ENCODE measurements around the gene MED13L.
A peak's percentile ranks its signal among the peaks of the same experiment; 100 is the strongest.

DNA sequence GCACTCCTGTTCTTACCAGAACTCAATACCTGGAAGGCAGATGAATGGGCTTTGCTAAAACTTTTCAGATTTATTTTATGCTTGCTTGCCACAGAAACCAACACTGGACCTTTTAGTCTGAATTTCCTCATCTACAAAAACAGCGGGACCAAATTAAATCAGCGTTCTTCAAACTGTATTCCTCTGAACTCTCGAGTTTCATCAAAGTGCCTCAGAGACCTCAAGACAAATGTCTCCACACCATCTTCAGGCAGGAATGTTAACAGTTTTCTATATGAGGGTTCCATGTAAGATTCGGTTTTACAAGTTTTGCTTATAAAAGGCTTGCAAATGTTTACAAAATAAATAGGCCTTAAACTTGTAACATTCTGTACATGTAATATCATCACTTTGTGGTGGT is 74.6 kb downstream of the MED13L start:
- TF ChIP-seq, protein P1, sequence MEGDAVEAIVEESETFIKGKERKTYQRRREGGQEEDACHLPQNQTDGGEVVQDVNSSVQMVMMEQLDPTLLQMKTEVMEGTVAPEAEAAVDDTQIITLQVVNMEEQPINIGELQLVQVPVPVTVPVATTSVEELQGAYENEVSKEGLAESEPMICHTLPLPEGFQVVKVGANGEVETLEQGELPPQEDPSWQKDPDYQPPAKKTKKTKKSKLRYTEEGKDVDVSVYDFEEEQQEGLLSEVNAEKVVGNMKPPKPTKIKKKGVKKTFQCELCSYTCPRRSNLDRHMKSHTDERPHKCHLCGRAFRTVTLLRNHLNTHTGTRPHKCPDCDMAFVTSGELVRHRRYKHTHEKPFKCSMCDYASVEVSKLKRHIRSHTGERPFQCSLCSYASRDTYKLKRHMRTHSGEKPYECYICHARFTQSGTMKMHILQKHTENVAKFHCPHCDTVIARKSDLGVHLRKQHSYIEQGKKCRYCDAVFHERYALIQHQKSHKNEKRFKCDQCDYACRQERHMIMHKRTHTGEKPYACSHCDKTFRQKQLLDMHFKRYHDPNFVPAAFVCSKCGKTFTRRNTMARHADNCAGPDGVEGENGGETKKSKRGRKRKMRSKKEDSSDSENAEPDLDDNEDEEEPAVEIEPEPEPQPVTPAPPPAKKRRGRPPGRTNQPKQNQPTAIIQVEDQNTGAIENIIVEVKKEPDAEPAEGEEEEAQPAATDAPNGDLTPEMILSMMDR (optimal IDR thresholded peaks at IDR 0.05 in 1 of 3, IDR thresholded peaks at IDR 0.05 in 1 of 3, conservative IDR thresholded peaks at IDR 0.05 in 1 of 3; ENCODE audit: extremely low read depth in 1 of 3, insufficient read depth in 2 of 3, low read length in 3 of 3): peak in 1 of 3 experiments; percentile 16
- no peak for TF ChIP-seq EZH2 (IDR thresholded peaks at IDR 0.05; ENCODE audit: low read length)

Measured in keratinocyte (primary cell).